CD4-positive, alpha-beta T cell (primary cell): Measurements from ENCODE around the gene FBLL1. TPM values are rescaled to one million over a fixed set of nuclear protein-coding genes. Genes with fewer than 3 reads are reported as not detected.

Experiments used
- ATAC-seq: fragments of 200-7000 bp; cut with Tn5 transposase; one replicate; pipeline ENCODE4 v1.10.0; 2022; ENCODE audit warnings: mild to moderate bottlenecking; ENCODE audit not compliant: poor library complexity
- CTCF ChIA-PET: fragments of 350-600 bp; sonication (Branson Sonifier 250); formaldehyde crosslinking; loops from one replicate; lab custom pipeline; 2021; ENCODE audit warnings: antibody characterized with exemption, inconsistent platforms; lab: Charles Lee
- POLR2A ChIA-PET: fragments of 350-600 bp; sonication (Branson Sonifier 250); formaldehyde crosslinking; loops from one replicate; lab custom pipeline; 2021; ENCODE audit warnings: antibody characterized with exemption, inconsistent platforms; lab: Charles Lee
- DNase-seq, 14 experiments: peaks; one replicate each; pipeline ENCODE4 v3.0.0-alpha.2; 2013 to 2020; ENCODE audit warnings: mixed read lengths in 2 of 14
- H3K27ac ChIP-seq, 2 donors: one replicate each; pipeline versions ENCODE4 v1.5.1 to v1.7.0; 2013; ENCODE audit warnings: low read length in 2 of 2, low read depth in 1 of 2, mild to moderate bottlenecking in 1 of 2
- H3K27me3 ChIP-seq, 2 experiments: 1 replicate in 1 of 2; 2 replicates in 1 of 2; pipeline versions ENCODE4 v1.6.1 to v1.7.0; 2013; ENCODE audit warnings: low read length in 2 of 2, control low read depth in 1 of 2, mild to moderate bottlenecking in 1 of 2, moderate library complexity in 1 of 2; ENCODE audit not compliant: insufficient read depth in 2 of 2, control insufficient read depth in 1 of 2
- H3K36me3 ChIP-seq: one replicate; pipeline ENCODE4 v1.6.1; 2013; ENCODE audit warnings: low read length, control low read depth; ENCODE audit not compliant: insufficient read depth
- H3K4me1 ChIP-seq: one replicate; pipeline ENCODE4 v1.6.1; 2013; ENCODE audit warnings: low read length, control low read depth; ENCODE audit not compliant: insufficient read depth
- H3K4me3 ChIP-seq: one replicate; pipeline ENCODE4 v1.5.1; 2013; ENCODE audit warnings: mild to moderate bottlenecking, low read length, moderate library complexity
- H3K9me3 ChIP-seq, 2 experiments: 1 replicate in 1 of 2; 2 replicates in 1 of 2; pipeline versions ENCODE4 v1.6.1 to v1.7.0; 2013; ENCODE audit warnings: low read length in 2 of 2, mild to moderate bottlenecking in 2 of 2, control low read depth in 1 of 2, moderate library complexity in 1 of 2; ENCODE audit not compliant: control insufficient read depth in 1 of 2, insufficient read depth in 1 of 2
- H3K27ac Mint-ChIP-seq: one replicate; pipeline ENCODE4 v1.8.0; 2020; ENCODE audit warnings: mixed read lengths
- H3K27me3 Mint-ChIP-seq: one replicate; pipeline ENCODE4 v1.8.0; 2021; ENCODE audit warnings: mixed read lengths
- H3K36me3 Mint-ChIP-seq: one replicate; pipeline ENCODE4 v1.8.0; 2021; ENCODE audit warnings: low read depth, mixed read lengths
- H3K4me1 Mint-ChIP-seq: one replicate; pipeline ENCODE4 v1.8.0; 2021; ENCODE audit warnings: low read depth, mixed read lengths
- H3K4me3 Mint-ChIP-seq: one replicate; pipeline ENCODE4 v1.8.0; 2020; ENCODE audit warnings: mild to moderate bottlenecking, mixed read lengths
- H3K9me3 Mint-ChIP-seq: one replicate; pipeline ENCODE4 v1.8.0; 2020; ENCODE audit warnings: mixed read lengths
- intact Hi-C, 2 experiments: fragments of 100-400 bp; cut with DNase I in 1 of 2; cut with micrococcal nuclease in 1 of 2; formaldehyde crosslinking; loops; one replicate each; pipeline versions ENCODE4 v1.15.1 to v1.9.0; 2023 to 2025; cut with DNase I, micrococcal nuclease
- total RNA-seq, 174 experiments: library from RNA in 2 of 174; stranded (reverse) in 2 of 174; gene quantifications; one replicate each; pipeline ENCODE4 v1.2.3 and lab custom pipeline; 2021 to 2026
- TF ChIP-seq, protein P1 (sequence below): fragments of 200-600 bp; IDR thresholded peaks from one replicate; pipeline ENCODE4 v1.8.0; 2022; ENCODE audit warnings: antibody characterized with exemption, mild to moderate bottlenecking

The FBLL1 gene
- total RNA-seq, 2 experiments from 2014 or later, result not detected

GRCh38 chr5:168562279-168562678 lies 33.2 kb downstream of the FBLL1 start:
- Histone ChIP-seq H3K4me1 (no peaks in the 10 kb centered on the region), H3K9me3 (no peaks in the 10 kb centered on the region), H3K4me3 (no peak overlapping the region), H3K36me3 (peaks cover 63% of the 10 kb centered on the region), H3K27ac (no peak overlapping the region), H3K27me3 (no peaks in the 10 kb centered on the region)
- peaks cover 86% of the 10 kb centered on the region for H3K36me3 Mint-ChIP-seq
- H3K4me3 Mint-ChIP-seq, result no peak overlapping the region
- ChIA-PET POLR2A (no interaction called here), CTCF (no interaction called here)
- peaks cover 9% of the 10 kb centered on the region for H3K4me1 Mint-ChIP-seq
- TF ChIP-seq, protein P1, sequence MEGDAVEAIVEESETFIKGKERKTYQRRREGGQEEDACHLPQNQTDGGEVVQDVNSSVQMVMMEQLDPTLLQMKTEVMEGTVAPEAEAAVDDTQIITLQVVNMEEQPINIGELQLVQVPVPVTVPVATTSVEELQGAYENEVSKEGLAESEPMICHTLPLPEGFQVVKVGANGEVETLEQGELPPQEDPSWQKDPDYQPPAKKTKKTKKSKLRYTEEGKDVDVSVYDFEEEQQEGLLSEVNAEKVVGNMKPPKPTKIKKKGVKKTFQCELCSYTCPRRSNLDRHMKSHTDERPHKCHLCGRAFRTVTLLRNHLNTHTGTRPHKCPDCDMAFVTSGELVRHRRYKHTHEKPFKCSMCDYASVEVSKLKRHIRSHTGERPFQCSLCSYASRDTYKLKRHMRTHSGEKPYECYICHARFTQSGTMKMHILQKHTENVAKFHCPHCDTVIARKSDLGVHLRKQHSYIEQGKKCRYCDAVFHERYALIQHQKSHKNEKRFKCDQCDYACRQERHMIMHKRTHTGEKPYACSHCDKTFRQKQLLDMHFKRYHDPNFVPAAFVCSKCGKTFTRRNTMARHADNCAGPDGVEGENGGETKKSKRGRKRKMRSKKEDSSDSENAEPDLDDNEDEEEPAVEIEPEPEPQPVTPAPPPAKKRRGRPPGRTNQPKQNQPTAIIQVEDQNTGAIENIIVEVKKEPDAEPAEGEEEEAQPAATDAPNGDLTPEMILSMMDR, result no peak
- intact Hi-C loops, result no loop called here
- ATAC-seq (no peak), DNase-seq (no peak)
- no peaks in the 10 kb centered on the region for H3K9me3 Mint-ChIP-seq
- no peak overlapping the region for H3K27ac Mint-ChIP-seq
- no peaks in the 10 kb centered on the region for H3K27me3 Mint-ChIP-seq

- H3K4me3 Mint-ChIP-seq, result no peak overlapping the region
- H3K36me3 Mint-ChIP-seq, result peaks cover 89% of the 10 kb centered on the region
- no peak for ATAC-seq
- H3K9me3 Mint-ChIP-seq, result no peaks in the 10 kb centered on the region
- Histone ChIP-seq H3K36me3 (peaks cover 62% of the 10 kb centered on the region), H3K27ac (no peak overlapping the region), H3K4me1 (no peaks in the 10 kb centered on the region), H3K9me3 (no peaks in the 10 kb centered on the region), H3K27me3 (no peaks in the 10 kb centered on the region), H3K4me3 (no peak overlapping the region)
- no peak overlapping the region for H3K27ac Mint-ChIP-seq
- DNase-seq, result no peak
- H3K27me3 Mint-ChIP-seq, result no peaks in the 10 kb centered on the region
- TF ChIP-seq, protein P1, result no peak
- intact Hi-C loops, result no loop called here
- POLR2A ChIA-PET, result no interaction called here
- peaks cover 20% of the 10 kb centered on the region for H3K4me1 Mint-ChIP-seq
- CTCF ChIA-PET, result no interaction called here
Observed at GRCh38 chr5:168563959-168564358, 34.9 kb downstream of the FBLL1 start.

- DNase-seq (no peak), ATAC-seq (no peak)
- Mint-ChIP-seq H3K4me3 (no peak overlapping the region), H3K27me3 (no peaks in the 10 kb centered on the region), H3K4me1 (peaks cover 29% of the 10 kb centered on the region), H3K36me3 (peaks cover 65% of the 10 kb centered on the region), H3K27ac (no peak overlapping the region), H3K9me3 (no peaks in the 10 kb centered on the region)
- H3K27me3 ChIP-seq, result no peaks in the 10 kb centered on the region
- TF ChIP-seq, protein P1, result no peak
- no peaks in the 10 kb centered on the region for H3K9me3 ChIP-seq
- ChIA-PET CTCF (no interaction called here), POLR2A (no interaction called here)
- no peak overlapping the region for H3K27ac ChIP-seq
- H3K36me3 ChIP-seq, result peaks cover 34% of the 10 kb centered on the region
- no peaks in the 10 kb centered on the region for H3K4me1 ChIP-seq
- intact Hi-C loops, result no loop called here
- H3K4me3 ChIP-seq, result no peak overlapping the region
Observed at GRCh38 chr5:168568738-168569137, 39.6 kb downstream of the FBLL1 start.
